ENCODE data around the gene CRYBG1. TPM values are rescaled to one million over a fixed set of nuclear protein-coding genes. Genes with fewer than 3 reads are reported as not detected.

CRYBG1 gene
- total and polyA plus RNA-seq, 2 donors = 6.6 to 32.4 TPM

- peak overlapping the region; percentile 49 for H3K4me3 ChIP-seq (ENCODE audit: low read depth, low read length)
- H3K27ac ChIP-seq (ENCODE audit: low read depth) = no peak overlapping the region
- 25% methylated on average over 12 of the region's 12 CpGs for WGBS
Measured at GRCh38 chr6:106359959-106360409, 533 bp upstream of the CRYBG1 start.

GRCh38 chr6:106360989-106361430 lies 493 bp downstream of the CRYBG1 start:
- Histone ChIP-seq H3K36me3 (ENCODE audit: insufficient read depth) (no peaks in the 10 kb centered on the region), H3K4me3 (ENCODE audit: low read depth, low read length) (peak overlapping the region; percentile 49), H3K27ac (ENCODE audit: low read depth) (no peak overlapping the region), H3K4me1 (ENCODE audit: insufficient read depth) (no peaks in the 10 kb centered on the region)
- no peak for DNase-seq (ENCODE audit: extremely low spot score)
- WGBS = 2% methylated on average over 31 of the region's 31 CpGs

More at GRCh38 chr6:106359959-106360409, 533 bp upstream of the CRYBG1 start:
- Histone ChIP-seq H3K4me1 (ENCODE audit: insufficient read depth) (no peaks in the 10 kb centered on the region), H3K36me3 (ENCODE audit: insufficient read depth) (no peaks in the 10 kb centered on the region)
- DNase-seq (ENCODE audit: extremely low spot score) = no peak

GRCh38 chr6:106363401-106364138 lies 3.1 kb downstream of the CRYBG1 start:
- H3K36me3 ChIP-seq (ENCODE audit: insufficient read depth) = no peaks in the 10 kb centered on the region
- no peak overlapping the region for H3K4me3 ChIP-seq (ENCODE audit: low read depth, low read length)
- H3K27ac ChIP-seq (ENCODE audit: low read depth) = no peak overlapping the region
- no peak for DNase-seq (ENCODE audit: extremely low spot score)
- H3K4me1 ChIP-seq (ENCODE audit: insufficient read depth) = no peaks in the 10 kb centered on the region
- 94% methylated on average over 3 of the region's 3 CpGs for WGBS

- no peaks in the 10 kb centered on the region for H3K4me1 ChIP-seq (ENCODE audit: insufficient read depth)
- DNase-seq (ENCODE audit: extremely low spot score) = no peak
- H3K27ac ChIP-seq (ENCODE audit: low read depth) = no peak overlapping the region
- no peak overlapping the region for H3K4me3 ChIP-seq (ENCODE audit: low read depth, low read length)
- WGBS = 73% methylated on average over 2 of the region's 2 CpGs
- H3K36me3 ChIP-seq (ENCODE audit: insufficient read depth) = no peaks in the 10 kb centered on the region
Measured at GRCh38 chr6:106369739-106370138, 9.2 kb downstream of the CRYBG1 start.

- 52% methylated on average over 1 of the region's 1 CpG for WGBS
- Histone ChIP-seq H3K4me1 (ENCODE audit: insufficient read depth) (no peaks in the 10 kb centered on the region), H3K4me3 (ENCODE audit: low read depth, low read length) (no peak overlapping the region), H3K27ac (ENCODE audit: low read depth) (no peak overlapping the region), H3K36me3 (ENCODE audit: insufficient read depth) (no peaks in the 10 kb centered on the region)
- DNase-seq (ENCODE audit: extremely low spot score) = no peak
Measured at GRCh38 chr6:106370639-106371038, 10.1 kb downstream of the CRYBG1 start.

- Histone ChIP-seq H3K4me3 (ENCODE audit: low read depth, low read length) (no peak overlapping the region), H3K4me1 (ENCODE audit: insufficient read depth) (peaks cover 1% of the 10 kb centered on the region), H3K27ac (ENCODE audit: low read depth) (no peak overlapping the region), H3K36me3 (ENCODE audit: insufficient read depth) (no peaks in the 10 kb centered on the region)
- WGBS = 89% methylated on average over 4 of the region's 4 CpGs
- no peak for DNase-seq (ENCODE audit: extremely low spot score)
Measured at GRCh38 chr6:106372838-106373501, 12.5 kb downstream of the CRYBG1 start.

- H3K36me3 ChIP-seq (ENCODE audit: insufficient read depth) = no peaks in the 10 kb centered on the region
- H3K4me1 ChIP-seq (ENCODE audit: insufficient read depth) = peaks cover 1% of the 10 kb centered on the region
- no peak for DNase-seq (ENCODE audit: extremely low spot score)
- no peak overlapping the region for H3K4me3 ChIP-seq (ENCODE audit: low read depth, low read length)
- no peak overlapping the region for H3K27ac ChIP-seq (ENCODE audit: low read depth)
- 97% methylated on average over 1 of the region's 1 CpG for WGBS
Measured at GRCh38 chr6:106373502-106374239, 13.2 kb downstream of the CRYBG1 start.

- no peak for DNase-seq (ENCODE audit: extremely low spot score)
- no peak overlapping the region for H3K4me3 ChIP-seq (ENCODE audit: low read depth, low read length)
- no peaks in the 10 kb centered on the region for H3K36me3 ChIP-seq (ENCODE audit: insufficient read depth)
- peaks cover 1% of the 10 kb centered on the region for H3K4me1 ChIP-seq (ENCODE audit: insufficient read depth)
- WGBS = 20% methylated on average over 5 of the region's 5 CpGs
- H3K27ac ChIP-seq (ENCODE audit: low read depth) = no peak overlapping the region
Measured at GRCh38 chr6:106377061-106377540, 16.6 kb downstream of the CRYBG1 start.

GRCh38 chr6:106379951-106380350 lies 19.4 kb downstream of the CRYBG1 start:
- WGBS = 38% methylated on average over 1 of the region's 1 CpG
- peaks cover 1% of the 10 kb centered on the region for H3K4me1 ChIP-seq (ENCODE audit: insufficient read depth)
- DNase-seq (ENCODE audit: extremely low spot score) = no peak
- H3K27ac ChIP-seq (ENCODE audit: low read depth) = no peak overlapping the region
- H3K36me3 ChIP-seq (ENCODE audit: insufficient read depth) = no peaks in the 10 kb centered on the region
- H3K4me3 ChIP-seq (ENCODE audit: low read depth, low read length) = no peak overlapping the region

GRCh38 chr6:106380407-106380806 lies 19.9 kb downstream of the CRYBG1 start:
- H3K4me1 ChIP-seq (ENCODE audit: insufficient read depth) = peaks cover 1% of the 10 kb centered on the region
- no peaks in the 10 kb centered on the region for H3K36me3 ChIP-seq (ENCODE audit: insufficient read depth)
- no peak for DNase-seq (ENCODE audit: extremely low spot score)
- 23% methylated on average over 1 of the region's 1 CpG for WGBS
- H3K4me3 ChIP-seq (ENCODE audit: low read depth, low read length) = no peak overlapping the region
- no peak overlapping the region for H3K27ac ChIP-seq (ENCODE audit: low read depth)

GRCh38 chr6:106381223-106381622 lies 20.7 kb downstream of the CRYBG1 start:
- DNase-seq (ENCODE audit: extremely low spot score) = no peak
- H3K4me1 ChIP-seq (ENCODE audit: insufficient read depth) = peaks cover 1% of the 10 kb centered on the region
- H3K27ac ChIP-seq (ENCODE audit: low read depth) = no peak overlapping the region
- 79% methylated on average over 1 of the region's 1 CpG for WGBS
- H3K4me3 ChIP-seq (ENCODE audit: low read depth, low read length) = no peak overlapping the region
- H3K36me3 ChIP-seq (ENCODE audit: insufficient read depth) = no peaks in the 10 kb centered on the region

GRCh38 chr6:106381881-106382280 lies 21.4 kb downstream of the CRYBG1 start:
- Histone ChIP-seq H3K36me3 (ENCODE audit: insufficient read depth) (no peaks in the 10 kb centered on the region), H3K27ac (ENCODE audit: low read depth) (no peak overlapping the region), H3K4me3 (ENCODE audit: low read depth, low read length) (no peak overlapping the region), H3K4me1 (ENCODE audit: insufficient read depth) (peaks cover 1% of the 10 kb centered on the region)
- no peak for DNase-seq (ENCODE audit: extremely low spot score)
- 29% methylated on average over 1 of the region's 1 CpG for WGBS

GRCh38 chr6:106383573-106383972 lies 23.1 kb downstream of the CRYBG1 start:
- DNase-seq (ENCODE audit: extremely low spot score) = no peak
- Histone ChIP-seq H3K27ac (ENCODE audit: low read depth) (no peak overlapping the region), H3K4me1 (ENCODE audit: insufficient read depth) (no peaks in the 10 kb centered on the region), H3K4me3 (ENCODE audit: low read depth, low read length) (no peak overlapping the region), H3K36me3 (ENCODE audit: insufficient read depth) (no peaks in the 10 kb centered on the region)
- WGBS = 32% methylated on average over 2 of the region's 2 CpGs

Data from urinary bladder (tissue), 4 donors.